ENCODE data around the gene RFLNA.

The RFLNA gene

GRCh38 chr12:124352257-124352656 is 57.4 kb downstream of the RFLNA start:
- Mint-ChIP-seq H3K27me3 (no peaks in the 10 kb centered on the region), H3K36me3 (peaks cover 39 to 62% of the 10 kb centered on the region in 2 donors), H3K27ac (no peak overlapping the region), H3K4me1 (peaks cover 0 to 1% of the 10 kb centered on the region in 2 donors), H3K9me3 (no peaks in the 10 kb centered on the region), H3K4me3 (no peak overlapping the region)
- no peak for ATAC-seq (replicated peaks)
- DNase-seq: no peak

GRCh38 chr12:124352839-124353238 is 57.9 kb downstream of the RFLNA start:
- Mint-ChIP-seq H3K36me3 (peaks cover 41 to 62% of the 10 kb centered on the region in 2 donors), H3K4me1 (peaks cover 0 to 1% of the 10 kb centered on the region in 2 donors), H3K27ac (no peak overlapping the region), H3K4me3 (no peak overlapping the region), H3K9me3 (no peaks in the 10 kb centered on the region), H3K27me3 (no peaks in the 10 kb centered on the region)
- peak in 1 of 2 donors; percentile 31 for ATAC-seq (replicated peaks)
- DNase-seq: no peak

GRCh38 chr12:124354400-124354799 is 59.5 kb downstream of the RFLNA start:
- DNase-seq: no peak
- Mint-ChIP-seq H3K36me3 (peaks cover 45 to 64% of the 10 kb centered on the region in 2 donors), H3K4me1 (peaks cover 0 to 1% of the 10 kb centered on the region in 2 donors), H3K9me3 (no peaks in the 10 kb centered on the region), H3K27me3 (no peaks in the 10 kb centered on the region), H3K27ac (no peak overlapping the region), H3K4me3 (no peak overlapping the region)
- ATAC-seq (replicated peaks): no peak

GRCh38 chr12:124356221-124356620 is 61.3 kb downstream of the RFLNA start:
- no peak overlapping the region for H3K4me3 Mint-ChIP-seq
- ATAC-seq (replicated peaks): no peak
- no peak overlapping the region for H3K27ac Mint-ChIP-seq
- no peaks in the 10 kb centered on the region for H3K9me3 Mint-ChIP-seq
- H3K27me3 Mint-ChIP-seq: no peaks in the 10 kb centered on the region
- peaks cover 6 to 10% of the 10 kb centered on the region in 2 donors for H3K4me1 Mint-ChIP-seq
- peaks cover 44 to 64% of the 10 kb centered on the region in 2 donors for H3K36me3 Mint-ChIP-seq
- no peak for DNase-seq

- DNase-seq (no peak), ATAC-seq (replicated peaks) (no peak)
- H3K36me3 Mint-ChIP-seq: peaks cover 43 to 74% of the 10 kb centered on the region in 2 donors
- H3K27me3 Mint-ChIP-seq: no peaks in the 10 kb centered on the region
- H3K4me3 Mint-ChIP-seq: no peak overlapping the region
- H3K4me1 Mint-ChIP-seq: peaks cover 6 to 10% of the 10 kb centered on the region in 2 donors
- no peaks in the 10 kb centered on the region for H3K9me3 Mint-ChIP-seq
- no peak overlapping the region for H3K27ac Mint-ChIP-seq
Measured at GRCh38 chr12:124357616-124358015, 62.7 kb downstream of the RFLNA start.

- H3K27me3 Mint-ChIP-seq: no peaks in the 10 kb centered on the region
- ATAC-seq (replicated peaks): no peak
- DNase-seq: no peak
- no peak overlapping the region for H3K4me3 Mint-ChIP-seq
- no peaks in the 10 kb centered on the region for H3K9me3 Mint-ChIP-seq
- H3K4me1 Mint-ChIP-seq: peaks cover 6 to 10% of the 10 kb centered on the region in 2 donors
- peaks cover 40 to 66% of the 10 kb centered on the region in 2 donors for H3K36me3 Mint-ChIP-seq
- H3K27ac Mint-ChIP-seq: no peak overlapping the region
Measured at GRCh38 chr12:124358572-124358971, 63.7 kb downstream of the RFLNA start.

- no peak for DNase-seq
- no peak for ATAC-seq (replicated peaks)
- no peak overlapping the region for H3K4me3 Mint-ChIP-seq
- peaks cover 37 to 63% of the 10 kb centered on the region in 2 donors for H3K36me3 Mint-ChIP-seq
- peak overlapping the region; percentile 75 for H3K27ac Mint-ChIP-seq
- H3K9me3 Mint-ChIP-seq: no peaks in the 10 kb centered on the region
- H3K27me3 Mint-ChIP-seq: no peaks in the 10 kb centered on the region
- H3K4me1 Mint-ChIP-seq: peaks cover 5 to 14% of the 10 kb centered on the region in 2 donors
Measured at GRCh38 chr12:124359671-124360581, 65.0 kb downstream of the RFLNA start.

- peaks cover 10 to 14% of the 10 kb centered on the region in 2 donors for H3K4me1 Mint-ChIP-seq
- ATAC-seq (replicated peaks) (no peak), DNase-seq (no peak)
- H3K4me3 Mint-ChIP-seq: peak overlapping the region in 1 of 2 donors; percentile 7
- H3K36me3 Mint-ChIP-seq: peaks cover 38 to 56% of the 10 kb centered on the region in 2 donors
- no peaks in the 10 kb centered on the region for H3K9me3 Mint-ChIP-seq
- H3K27ac Mint-ChIP-seq: no peak overlapping the region
- H3K27me3 Mint-ChIP-seq: no peaks in the 10 kb centered on the region
Measured at GRCh38 chr12:124361074-124361970, 66.4 kb downstream of the RFLNA start.

- Mint-ChIP-seq H3K9me3 (no peaks in the 10 kb centered on the region), H3K4me1 (peaks cover 10 to 14% of the 10 kb centered on the region in 2 donors), H3K27ac (peak overlapping the region; percentile 51), H3K27me3 (no peaks in the 10 kb centered on the region), H3K36me3 (peaks cover 38 to 57% of the 10 kb centered on the region in 2 donors), H3K4me3 (peak overlapping the region in 1 of 2 donors; percentile 7)
- ATAC-seq (replicated peaks): no peak
- no peak for DNase-seq
Measured at GRCh38 chr12:124361996-124362395, 67.1 kb downstream of the RFLNA start.

GRCh38 chr12:124363353-124363965 is 68.6 kb downstream of the RFLNA start:
- Mint-ChIP-seq H3K36me3 (peaks cover 35 to 50% of the 10 kb centered on the region in 2 donors), H3K4me1 (peaks cover 10 to 14% of the 10 kb centered on the region in 2 donors), H3K4me3 (no peak overlapping the region), H3K27ac (peak overlapping the region; percentile 84), H3K9me3 (no peaks in the 10 kb centered on the region), H3K27me3 (no peaks in the 10 kb centered on the region)
- ATAC-seq (replicated peaks): no peak
- no peak for DNase-seq

- H3K9me3 Mint-ChIP-seq: no peaks in the 10 kb centered on the region
- no peak overlapping the region for H3K4me3 Mint-ChIP-seq
- no peaks in the 10 kb centered on the region for H3K27me3 Mint-ChIP-seq
- no peak overlapping the region for H3K27ac Mint-ChIP-seq
- DNase-seq (no peak), ATAC-seq (replicated peaks) (no peak)
- H3K36me3 Mint-ChIP-seq: peaks cover 33 to 49% of the 10 kb centered on the region in 2 donors
- H3K4me1 Mint-ChIP-seq: peaks cover 10 to 14% of the 10 kb centered on the region in 2 donors
Measured at GRCh38 chr12:124364543-124364942, 69.7 kb downstream of the RFLNA start.

Data from stimulated activated naive B cell treated with anti-CD40 and anti-IgM and Interleukin-4, amounts not matched to agents 10 μg/mL and 1 μg/mL and 100 μg/mL, for 72 hours (primary cell).